IMR-90 (cell line): ENCODE measurements around the gene FRAS1.

Experiments used
- CEBPB ChIP-seq: IDR thresholded peaks from 2 replicates; pipeline ENCODE4 v1.6.1; 2012; ENCODE audit warnings: low read depth, low read length, improper control_type of control experiment
- CTCF ChIP-seq: conservative IDR thresholded peaks from 2 replicates; pipeline ENCODE4 v1.5.1; 2012; ENCODE audit warnings: mild to moderate bottlenecking, low read depth, low read length, improper control_type of control experiment
- ELK1 ChIP-seq: fragments of 150-350 bp; IDR thresholded peaks from 2 replicates; pipeline ENCODE4 v1.6.1; 2016; ENCODE audit warnings: low read depth, mild to moderate bottlenecking, low read length, moderate library complexity, borderline replicate concordance
- MAZ ChIP-seq: IDR thresholded peaks from 2 replicates; pipeline ENCODE4 v1.6.1; 2012; ENCODE audit warnings: low read depth, mild to moderate bottlenecking, low read length, improper control_type of control experiment, moderate library complexity, borderline replicate concordance
- MXI1 ChIP-seq: IDR thresholded peaks from 2 replicates; pipeline ENCODE4 v1.6.1; 2012; ENCODE audit warnings: low read depth, mild to moderate bottlenecking, low read length, moderate library complexity, borderline replicate concordance
- POLR2A ChIP-seq: IDR thresholded peaks from 2 replicates; pipeline ENCODE4 v1.6.1; 2012; ENCODE audit warnings: mild to moderate bottlenecking, low read depth, low read length
- RAD21 ChIP-seq: IDR thresholded peaks from 2 replicates; pipeline ENCODE4 v1.6.1; 2012; ENCODE audit warnings: low read length, improper control_type of control experiment
- RCOR1 ChIP-seq: IDR thresholded peaks from 2 replicates; pipeline ENCODE4 v1.6.1; 2012; ENCODE audit warnings: mild to moderate bottlenecking, low read length, improper control_type of control experiment; ENCODE audit not compliant: insufficient replicate concordance
- RFX5 ChIP-seq: IDR thresholded peaks from 2 replicates; pipeline ENCODE4 v1.8.0; 2012; ENCODE audit warnings: low read depth, mild to moderate bottlenecking, low read length, moderate library complexity
- SMC3 ChIP-seq: fragments of 150-350 bp; IDR thresholded peaks from 2 replicates; pipeline ENCODE4 v1.6.1; 2016; ENCODE audit warnings: low read depth, mild to moderate bottlenecking, antibody characterized with exemption, low read length, moderate library complexity

DNA sequence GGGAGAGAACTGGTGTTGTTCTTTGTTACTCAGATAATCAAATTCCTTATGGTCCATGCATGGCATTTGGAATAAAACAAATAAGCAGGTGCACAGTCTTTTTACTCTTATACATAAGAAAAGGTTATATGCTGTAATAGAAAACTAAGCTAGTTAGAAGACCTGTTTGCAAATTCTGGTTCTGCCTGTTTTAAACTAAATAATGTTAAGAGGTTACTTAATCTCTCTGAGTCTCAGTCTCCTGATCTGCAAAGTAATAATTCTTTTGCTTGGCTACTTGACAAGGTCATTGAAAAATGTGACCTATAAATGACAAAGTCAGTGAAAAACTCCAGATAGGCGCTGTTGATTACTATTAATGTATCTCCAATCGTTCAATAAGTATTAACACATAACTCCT lies 451.9 kb downstream of the FRAS1 start:
- TF ChIP-seq CTCF (no peak), POLR2A (no peak), RFX5 (no peak), SMC3 (no peak), RCOR1 (no peak), RAD21 (no peak), MAZ (no peak), MXI1 (no peak), CEBPB (no peak), ELK1 (no peak)
